A549 (cell line): ENCODE measurements around the gene RAP1A. TPM values are rescaled to one million over a fixed set of nuclear protein-coding genes. Genes with fewer than 3 reads are reported as not detected.

ENCODE experiments used
- ATAC-seq, 2 experiments: fragments of 200-7000 bp in 1 of 2; fragments of >200 bp in 1 of 2; cut with Nextera tagmentation in 1 of 2; cut with Tn5 transposase in 1 of 2; 3 replicates each; pipeline versions ENCODE4 v1.8.0 to v1.9.1; 2018 to 2020; ENCODE audit warnings: mild to moderate bottlenecking in 1 of 2, moderate library complexity in 1 of 2
- CTCF ChIA-PET: fragments of 300-600 bp; sonication (Branson Sonifier 250); formaldehyde crosslinking; extraction: SDS; loops from one replicate; lab custom pipeline; 2021; ENCODE audit warnings: antibody characterized with exemption, inconsistent platforms; lab: Yijun Ruan, JAX
- POLR2A ChIA-PET: fragments of 350-600 bp; formaldehyde crosslinking; extraction: SDS; loops from one replicate; lab custom pipeline; 2021; ENCODE audit warnings: antibody characterized with exemption, inconsistent platforms; lab: Yijun Ruan, JAX
- DNase-seq, 2 experiments: peaks; one replicate each; pipeline versions ENCODE4 v3.0.0 to v3.0.0-alpha.2; 2011 to 2016; ENCODE audit warnings: low read depth in 1 of 2, low spot score in 1 of 2
- FAIRE-seq: peaks from 2 replicates; lab custom pipeline; 2011; peaks lifted over from hg19 to GRCh38; lab: Jason Lieb, UNC
- H3K27ac ChIP-seq, 2 experiments: fragments of >200 bp; sonication (Bioruptor Twin); formaldehyde crosslinking; 3 replicates each; pipeline ENCODE4 v1.5.1; 2016 to 2017
- H3K4me1 ChIP-seq: fragments of >200 bp; sonication (Bioruptor Twin); formaldehyde crosslinking; 3 replicates; pipeline ENCODE4 v1.6.1; 2016
- H3K4me2 ChIP-seq: fragments of >200 bp; sonication (Bioruptor Twin); formaldehyde crosslinking; 3 replicates; pipeline ENCODE4 v1.6.1; 2016
- H3K4me3 ChIP-seq: fragments of >200 bp; sonication (Bioruptor Twin); formaldehyde crosslinking; 3 replicates; pipeline ENCODE4 v1.5.1; 2016
- H3K9me3 ChIP-seq: fragments of >200 bp; sonication (Bioruptor Twin); formaldehyde crosslinking; 3 replicates; pipeline ENCODE4 v1.6.1; 2016
- CBX2 ChIP-seq: fragments of 200-600 bp; sonication (generic); IDR thresholded peaks from 2 replicates; pipeline ENCODE4 v1.6.1; 2016; ENCODE audit warnings: low read depth, mild to moderate bottlenecking, borderline replicate concordance
- CEBPB ChIP-seq, 2 experiments: fragments of >200 bp in 1 of 2; sonication (Bioruptor Twin) in 1 of 2; formaldehyde crosslinking in 1 of 2; IDR thresholded peaks; 2 replicates each; pipeline ENCODE4 v1.6.1; 2012 to 2016
- E2F6 ChIP-seq: IDR thresholded peaks from 2 replicates; pipeline ENCODE4 v1.6.1; 2012; ENCODE audit warnings: low read depth, borderline replicate concordance
- EHF ChIP-seq: fragments of 250-450 bp; sonication (Bioruptor Pico); IDR thresholded peaks from 2 replicates; pipeline ENCODE4 v1.5.0; 2020; ENCODE audit warnings: mild to moderate bottlenecking
- ESRRA ChIP-seq: fragments of 150-350 bp; IDR thresholded peaks from 2 replicates; pipeline ENCODE4 v1.6.1; 2014; ENCODE audit warnings: mild to moderate bottlenecking, low read length, borderline replicate concordance
- FOSB ChIP-seq: fragments of 250-450 bp; sonication (Bioruptor Pico); IDR thresholded peaks from 2 replicates; pipeline ENCODE4 v1.5.0; 2020; ENCODE audit warnings: mild to moderate bottlenecking, moderate library complexity
- HDAC2 ChIP-seq: fragments of 200-600 bp; sonication (generic); IDR thresholded peaks from 2 replicates; pipeline ENCODE4 v1.6.1; 2016
- HEYL ChIP-seq: fragments of 250-450 bp; sonication (Bioruptor Pico); IDR thresholded peaks from 2 replicates; pipeline ENCODE4 v1.8.0; 2021; ENCODE audit warnings: mild to moderate bottlenecking, moderate library complexity
- HOXB13 ChIP-seq: fragments of 250-450 bp; sonication (Bioruptor Pico); IDR thresholded peaks from 2 replicates; pipeline ENCODE4 v1.5.0; 2020; ENCODE audit warnings: low read depth, mild to moderate bottlenecking, moderate library complexity
- JUN ChIP-seq, 2 experiments: fragments of >200 bp; sonication (Bioruptor Twin); formaldehyde crosslinking; IDR thresholded peaks; 2 replicates in 1 of 2; 3 replicates in 1 of 2; pipeline ENCODE4 v1.6.1; 2016 to 2017
- KDM1A ChIP-seq: fragments of 200-600 bp; sonication (generic); IDR thresholded peaks from 2 replicates; pipeline ENCODE4 v1.6.1; 2016; ENCODE audit warnings: low read depth, mild to moderate bottlenecking
- MAFK ChIP-seq: fragments of 450-650 bp; IDR thresholded peaks from 2 replicates; pipeline ENCODE4 v1.6.1; 2014; ENCODE audit not compliant: partially characterized antibody
- MAZ ChIP-seq: fragments of 150-350 bp; IDR thresholded peaks from 2 replicates; pipeline ENCODE4 v1.6.1; 2014; ENCODE audit warnings: antibody characterized with exemption, low read depth, low read length, borderline replicate concordance
- MYC ChIP-seq: IDR thresholded peaks from 2 replicates; pipeline ENCODE4 v1.6.1; 2012; ENCODE audit warnings: mild to moderate bottlenecking, inconsistent platforms, low read length, improper control_type of control experiment, borderline replicate concordance
- NPAS2 ChIP-seq: fragments of 250-450 bp; sonication (Bioruptor Pico); IDR thresholded peaks from 2 replicates; pipeline ENCODE4 v1.8.0; 2022; ENCODE audit warnings: mild to moderate bottlenecking, moderate library complexity, borderline replicate concordance
- NR3C1 ChIP-seq: fragments of >200 bp; sonication (Bioruptor Twin); formaldehyde crosslinking; IDR thresholded peaks from 3 replicates; pipeline ENCODE4 v1.6.1; 2017
- PHF8 ChIP-seq: fragments of 200-600 bp; sonication (generic); IDR thresholded peaks from 2 replicates; pipeline ENCODE4 v1.6.1; 2016; ENCODE audit warnings: low read depth, mild to moderate bottlenecking, antibody characterized with exemption, moderate library complexity, borderline replicate concordance
- POLR2A ChIP-seq: IDR thresholded peaks from 2 replicates; pipeline ENCODE4 v1.6.1; 2012; ENCODE audit warnings: mild to moderate bottlenecking, low read length
- RAD21 ChIP-seq, 2 experiments: fragments of >200 bp in 1 of 2; sonication (Bioruptor Twin) in 1 of 2; formaldehyde crosslinking in 1 of 2; IDR thresholded peaks in 1 of 2; conservative IDR thresholded peaks in 1 of 2; 2 replicates in 1 of 2; 3 replicates in 1 of 2; pipeline ENCODE4 v1.6.1; 2012 to 2018; ENCODE audit warnings: inconsistent platforms in 1 of 2
- RARB ChIP-seq: fragments of 250-450 bp; sonication (Bioruptor Pico); IDR thresholded peaks from 2 replicates; pipeline ENCODE4 v1.8.0; 2021; ENCODE audit warnings: mild to moderate bottlenecking, moderate library complexity
- RCOR1 ChIP-seq: fragments of 150-350 bp; IDR thresholded peaks from 2 replicates; pipeline ENCODE4 v1.6.1; 2014; ENCODE audit warnings: antibody characterized with exemption, low read length, low read depth
- RFX5 ChIP-seq: fragments of 450-650 bp; IDR thresholded peaks from 2 replicates; pipeline ENCODE4 v1.7.1; 2014; ENCODE audit warnings: antibody characterized with exemption, mild to moderate bottlenecking, moderate library complexity
- TP53 ChIP-seq: fragments of 250-450 bp; sonication (Bioruptor Pico); IDR thresholded peaks from 2 replicates; pipeline ENCODE4 v1.5.0; 2021; ENCODE audit warnings: mild to moderate bottlenecking, moderate library complexity
- ZC3H11A ChIP-seq: fragments of 450-650 bp; IDR thresholded peaks from 2 replicates; pipeline ENCODE4 v1.6.1; 2014; ENCODE audit warnings: antibody characterized with exemption, mild to moderate bottlenecking
- ZNF302 ChIP-seq: fragments of 250-450 bp; sonication (Bioruptor Pico); IDR thresholded peaks from 2 replicates; pipeline ENCODE4 v1.9.0; 2021; ENCODE audit warnings: inconsistent platforms, mild to moderate bottlenecking, moderate library complexity
- ZSCAN20 ChIP-seq: fragments of 250-450 bp; sonication (Bioruptor Pico); IDR thresholded peaks from 2 replicates; pipeline ENCODE4 v1.8.0; 2022; ENCODE audit warnings: mild to moderate bottlenecking, moderate library complexity
- WGBS: methylation state at CpG from one replicate; pipeline ENCODE4 v1.1.6; 2017; ENCODE audit errors: missing lambda C conversion rate; 5-methylcytosine and 5-hydroxymethylcytosine counted together
- polyA plus RNA-seq, 4 experiments: library from polyadenylated mRNA; depleted of rRNA in 3 of 4; stranded (reverse); fragments of >200 nt; fragmentation: RNase III in 1 of 4; extraction: RNeasy Plus Mini Kit Qiagen cat#74134 plus additional on column Dnase treatment in 1 of 4; gene quantifications; 2 replicates in 3 of 4; 3 replicates in 1 of 4; pipeline ENCODE4 v1.2.3, GENCODE V29; 2011 to 2017
- TF ChIP-seq, protein P1 (sequence below): fragments of 250-450 bp; sonication (Bioruptor Pico); IDR thresholded peaks from 2 replicates; pipeline ENCODE4 v1.5.0; 2021; ENCODE audit warnings: mild to moderate bottlenecking, moderate library complexity, borderline replicate concordance
- TF ChIP-seq, protein P2 (sequence below): IDR thresholded peaks from 2 replicates; pipeline ENCODE4 v1.6.1; 2012
- TF ChIP-seq, protein P3 (sequence below): fragments of 150-350 bp; IDR thresholded peaks from 2 replicates; pipeline ENCODE4 v1.6.1; 2014; ENCODE audit warnings: low read depth, mild to moderate bottlenecking, low read length
- TF ChIP-seq, protein P4 (sequence below): IDR thresholded peaks from 2 replicates; pipeline ENCODE4 v1.6.1; 2012
- TF ChIP-seq, protein P5 (sequence below): fragments of 450-650 bp; IDR thresholded peaks from 2 replicates; pipeline ENCODE4 v1.6.1; 2014; ENCODE audit warnings: antibody characterized with exemption
- TF ChIP-seq, protein P6 (sequence below): fragments of 200-600 bp; sonication (generic); IDR thresholded peaks from 2 replicates; pipeline ENCODE4 v1.6.1; 2016; ENCODE audit warnings: antibody characterized with exemption, mild to moderate bottlenecking, moderate library complexity

RAP1A gene
- polyA plus RNA-seq, 2 of the 4 experiments (the other 2 are of a cell fraction) = 37.1 to 39.8 TPM

DNA sequence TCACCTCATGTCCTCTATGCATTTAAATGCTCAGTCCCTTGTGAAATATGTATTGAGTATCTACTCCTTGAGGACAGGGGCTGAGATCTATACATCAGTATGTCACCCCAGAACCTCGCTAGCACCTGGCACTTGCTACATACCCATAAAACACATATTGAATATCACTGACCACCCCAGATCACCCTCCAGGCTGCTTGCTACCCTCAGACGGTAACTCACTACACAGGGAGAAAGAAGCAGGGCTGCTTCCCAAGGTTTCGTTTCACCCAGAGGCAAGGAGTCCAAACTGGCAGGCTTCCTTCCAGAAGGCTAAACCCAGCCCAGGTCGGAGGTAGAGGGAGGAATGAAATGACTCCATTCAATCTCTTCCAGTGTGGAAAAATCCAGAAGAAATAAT is 111.1 kb downstream of the RAP1A start:
- Histone ChIP-seq H3K9me3 (no peaks in the 10 kb centered on the region), H3K27ac (no peak overlapping the region), H3K4me2 (no peak overlapping the region), H3K4me3 (no peak overlapping the region), H3K4me1 (0 out of 3 replicates have a peak, but pooled peaks cover 3% of the 10 kb centered on the region)
- ATAC-seq = no peak
- CTCF ChIA-PET = no interaction called here
- no peak for TF ChIP-seq HOXB13
- TF ChIP-seq HDAC2 = no peak
- TF ChIP-seq KDM1A = no peak
- no peak for TF ChIP-seq NR3C1
- no peak for TF ChIP-seq EHF (CRISPR knock-in tag)
- no peak for TF ChIP-seq RAD21 (conservative IDR thresholded peaks at IDR 0.05 in 1 of 2, IDR thresholded peaks at IDR 0.05 in 1 of 2)
- TF ChIP-seq, protein P1, sequence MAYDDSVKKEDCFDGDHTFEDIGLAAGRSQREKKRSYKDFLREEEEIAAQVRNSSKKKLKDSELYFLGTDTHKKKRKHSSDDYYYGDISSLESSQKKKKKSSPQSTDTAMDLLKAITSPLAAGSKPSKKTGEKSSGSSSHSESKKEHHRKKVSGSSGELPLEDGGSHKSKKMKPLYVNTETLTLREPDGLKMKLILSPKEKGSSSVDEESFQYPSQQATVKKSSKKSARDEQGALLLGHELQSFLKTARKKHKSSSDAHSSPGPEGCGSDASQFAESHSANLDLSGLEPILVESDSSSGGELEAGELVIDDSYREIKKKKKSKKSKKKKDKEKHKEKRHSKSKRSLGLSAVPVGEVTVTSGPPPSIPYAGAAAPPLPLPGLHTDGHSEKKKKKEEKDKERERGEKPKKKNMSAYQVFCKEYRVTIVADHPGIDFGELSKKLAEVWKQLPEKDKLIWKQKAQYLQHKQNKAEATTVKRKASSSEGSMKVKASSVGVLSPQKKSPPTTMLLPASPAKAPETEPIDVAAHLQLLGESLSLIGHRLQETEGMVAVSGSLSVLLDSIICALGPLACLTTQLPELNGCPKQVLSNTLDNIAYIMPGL = no peak
- no peak for TF ChIP-seq RARB (CRISPR knock-in tag)
- TF ChIP-seq E2F6 = no peak
- no peak for TF ChIP-seq ZC3H11A
- no peak for TF ChIP-seq CEBPB (IDR thresholded peaks at IDR 0.05)
- TF ChIP-seq MAZ = no peak
- no peak for TF ChIP-seq NPAS2 (CRISPR knock-in tag)
- no peak for TF ChIP-seq FOSB
- no peak for TF ChIP-seq TP53 (CRISPR knock-in tag)
- TF ChIP-seq MYC = no peak
- TF ChIP-seq ESRRA = no peak
- no peak for TF ChIP-seq CBX2
- TF ChIP-seq, protein P2, sequence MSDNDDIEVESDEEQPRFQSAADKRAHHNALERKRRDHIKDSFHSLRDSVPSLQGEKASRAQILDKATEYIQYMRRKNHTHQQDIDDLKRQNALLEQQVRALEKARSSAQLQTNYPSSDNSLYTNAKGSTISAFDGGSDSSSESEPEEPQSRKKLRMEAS = no peak
- TF ChIP-seq ZNF302 = no peak
- POLR2A ChIA-PET = no interaction called here
- DNase-seq = no peak
- WGBS = 77% methylated on average over 3 of the region's 4 CpGs
- FAIRE-seq = no peak

DNA sequence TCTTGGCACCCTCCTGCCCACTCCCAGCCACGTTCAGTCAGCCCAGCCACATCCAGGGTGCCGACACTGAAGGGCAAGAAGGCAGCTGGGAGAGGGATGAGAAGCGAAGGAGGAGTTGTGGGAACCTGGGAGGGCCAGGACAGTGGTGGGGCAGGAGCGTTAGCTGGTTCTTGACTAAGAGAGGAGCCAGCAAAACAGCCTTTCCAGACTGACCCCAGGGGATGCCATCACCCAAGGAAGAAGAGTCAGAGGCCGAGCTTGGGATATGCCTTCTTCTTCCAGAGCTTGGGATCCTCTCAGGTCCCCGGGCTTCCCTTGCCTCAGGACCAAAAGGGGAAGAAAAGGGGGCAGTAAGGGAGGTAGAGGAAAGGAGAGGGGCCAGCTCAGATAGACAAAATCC is 112.4 kb downstream of the RAP1A start:
- no peak overlapping the region for H3K27ac ChIP-seq
- H3K4me3 ChIP-seq = no peak overlapping the region
- H3K4me1 ChIP-seq = 0 out of 3 replicates have a peak, but pooled peaks cover 3% of the 10 kb centered on the region
- DNase-seq (no peak), FAIRE-seq (no peak), ATAC-seq (no peak)
- POLR2A ChIA-PET = no interaction called here
- WGBS = 74% methylated on average over 4 of the region's 6 CpGs
- no peaks in the 10 kb centered on the region for H3K9me3 ChIP-seq
- H3K4me2 ChIP-seq = no peak overlapping the region
- CTCF ChIA-PET = interaction anchor here (9.0 kb wide), 1 partner anchor 18 kb away, joined by 47 read pairs; no protein-coding TSS in a partner anchor
- TF ChIP-seq CEBPB (IDR thresholded peaks at IDR 0.05) (no peak), HEYL (CRISPR knock-in tag) (no peak), NPAS2 (CRISPR knock-in tag) (no peak), RFX5 (no peak), MAZ (no peak), MAFK (no peak), RCOR1 (no peak), JUN (IDR thresholded peaks at IDR 0.05) (no peak), POLR2A (no peak), ZSCAN20 (CRISPR knock-in tag) (no peak), PHF8 (no peak)
- TF ChIP-seq, protein P3, sequence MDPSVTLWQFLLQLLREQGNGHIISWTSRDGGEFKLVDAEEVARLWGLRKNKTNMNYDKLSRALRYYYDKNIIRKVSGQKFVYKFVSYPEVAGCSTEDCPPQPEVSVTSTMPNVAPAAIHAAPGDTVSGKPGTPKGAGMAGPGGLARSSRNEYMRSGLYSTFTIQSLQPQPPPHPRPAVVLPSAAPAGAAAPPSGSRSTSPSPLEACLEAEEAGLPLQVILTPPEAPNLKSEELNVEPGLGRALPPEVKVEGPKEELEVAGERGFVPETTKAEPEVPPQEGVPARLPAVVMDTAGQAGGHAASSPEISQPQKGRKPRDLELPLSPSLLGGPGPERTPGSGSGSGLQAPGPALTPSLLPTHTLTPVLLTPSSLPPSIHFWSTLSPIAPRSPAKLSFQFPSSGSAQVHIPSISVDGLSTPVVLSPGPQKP = no peak
- TF ChIP-seq, protein P4, sequence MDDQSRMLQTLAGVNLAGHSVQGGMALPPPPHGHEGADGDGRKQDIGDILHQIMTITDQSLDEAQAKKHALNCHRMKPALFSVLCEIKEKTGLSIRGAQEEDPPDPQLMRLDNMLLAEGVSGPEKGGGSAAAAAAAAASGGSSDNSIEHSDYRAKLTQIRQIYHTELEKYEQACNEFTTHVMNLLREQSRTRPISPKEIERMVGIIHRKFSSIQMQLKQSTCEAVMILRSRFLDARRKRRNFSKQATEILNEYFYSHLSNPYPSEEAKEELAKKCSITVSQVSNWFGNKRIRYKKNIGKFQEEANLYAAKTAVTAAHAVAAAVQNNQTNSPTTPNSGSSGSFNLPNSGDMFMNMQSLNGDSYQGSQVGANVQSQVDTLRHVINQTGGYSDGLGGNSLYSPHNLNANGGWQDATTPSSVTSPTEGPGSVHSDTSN = no peak
- TF ChIP-seq, protein P5, sequence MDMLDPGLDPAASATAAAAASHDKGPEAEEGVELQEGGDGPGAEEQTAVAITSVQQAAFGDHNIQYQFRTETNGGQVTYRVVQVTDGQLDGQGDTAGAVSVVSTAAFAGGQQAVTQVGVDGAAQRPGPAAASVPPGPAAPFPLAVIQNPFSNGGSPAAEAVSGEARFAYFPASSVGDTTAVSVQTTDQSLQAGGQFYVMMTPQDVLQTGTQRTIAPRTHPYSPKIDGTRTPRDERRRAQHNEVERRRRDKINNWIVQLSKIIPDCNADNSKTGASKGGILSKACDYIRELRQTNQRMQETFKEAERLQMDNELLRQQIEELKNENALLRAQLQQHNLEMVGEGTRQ = no peak
- TF ChIP-seq, protein P6, sequence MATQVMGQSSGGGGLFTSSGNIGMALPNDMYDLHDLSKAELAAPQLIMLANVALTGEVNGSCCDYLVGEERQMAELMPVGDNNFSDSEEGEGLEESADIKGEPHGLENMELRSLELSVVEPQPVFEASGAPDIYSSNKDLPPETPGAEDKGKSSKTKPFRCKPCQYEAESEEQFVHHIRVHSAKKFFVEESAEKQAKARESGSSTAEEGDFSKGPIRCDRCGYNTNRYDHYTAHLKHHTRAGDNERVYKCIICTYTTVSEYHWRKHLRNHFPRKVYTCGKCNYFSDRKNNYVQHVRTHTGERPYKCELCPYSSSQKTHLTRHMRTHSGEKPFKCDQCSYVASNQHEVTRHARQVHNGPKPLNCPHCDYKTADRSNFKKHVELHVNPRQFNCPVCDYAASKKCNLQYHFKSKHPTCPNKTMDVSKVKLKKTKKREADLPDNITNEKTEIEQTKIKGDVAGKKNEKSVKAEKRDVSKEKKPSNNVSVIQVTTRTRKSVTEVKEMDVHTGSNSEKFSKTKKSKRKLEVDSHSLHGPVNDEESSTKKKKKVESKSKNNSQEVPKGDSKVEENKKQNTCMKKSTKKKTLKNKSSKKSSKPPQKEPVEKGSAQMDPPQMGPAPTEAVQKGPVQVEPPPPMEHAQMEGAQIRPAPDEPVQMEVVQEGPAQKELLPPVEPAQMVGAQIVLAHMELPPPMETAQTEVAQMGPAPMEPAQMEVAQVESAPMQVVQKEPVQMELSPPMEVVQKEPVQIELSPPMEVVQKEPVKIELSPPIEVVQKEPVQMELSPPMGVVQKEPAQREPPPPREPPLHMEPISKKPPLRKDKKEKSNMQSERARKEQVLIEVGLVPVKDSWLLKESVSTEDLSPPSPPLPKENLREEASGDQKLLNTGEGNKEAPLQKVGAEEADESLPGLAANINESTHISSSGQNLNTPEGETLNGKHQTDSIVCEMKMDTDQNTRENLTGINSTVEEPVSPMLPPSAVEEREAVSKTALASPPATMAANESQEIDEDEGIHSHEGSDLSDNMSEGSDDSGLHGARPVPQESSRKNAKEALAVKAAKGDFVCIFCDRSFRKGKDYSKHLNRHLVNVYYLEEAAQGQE = no peak
